ENCODE results near the gene SKAP2.
"Not testable (repeated sequence)": the region's sequence is repeated elsewhere in the genome, so short reads cannot be mapped to it uniquely, and the experiment has no call there.

The SKAP2 gene

DNA sequence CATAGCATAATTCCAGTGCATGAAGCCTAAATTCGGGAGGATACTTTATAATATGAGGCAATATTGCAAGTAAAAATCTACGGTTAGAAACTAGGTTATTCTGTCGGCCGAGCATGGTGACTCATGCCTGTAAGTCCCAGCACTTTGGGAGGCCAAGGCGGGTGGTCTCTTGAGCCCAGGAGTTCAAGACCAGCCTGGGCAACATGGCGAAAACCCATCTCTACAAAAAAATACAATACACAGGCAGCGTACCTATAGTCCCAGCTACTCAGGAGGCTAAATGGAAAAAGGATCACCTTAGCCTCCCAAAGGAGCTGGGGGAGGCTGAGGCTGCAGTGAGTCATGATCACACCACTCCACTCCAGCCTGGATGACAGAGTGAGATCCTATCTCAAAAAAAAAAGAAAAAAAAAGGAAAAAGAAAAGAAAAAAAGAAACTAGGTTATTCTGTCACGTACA, 14.2 kb downstream of the SKAP2 start:
- TF ChIP-seq, protein P1, sequence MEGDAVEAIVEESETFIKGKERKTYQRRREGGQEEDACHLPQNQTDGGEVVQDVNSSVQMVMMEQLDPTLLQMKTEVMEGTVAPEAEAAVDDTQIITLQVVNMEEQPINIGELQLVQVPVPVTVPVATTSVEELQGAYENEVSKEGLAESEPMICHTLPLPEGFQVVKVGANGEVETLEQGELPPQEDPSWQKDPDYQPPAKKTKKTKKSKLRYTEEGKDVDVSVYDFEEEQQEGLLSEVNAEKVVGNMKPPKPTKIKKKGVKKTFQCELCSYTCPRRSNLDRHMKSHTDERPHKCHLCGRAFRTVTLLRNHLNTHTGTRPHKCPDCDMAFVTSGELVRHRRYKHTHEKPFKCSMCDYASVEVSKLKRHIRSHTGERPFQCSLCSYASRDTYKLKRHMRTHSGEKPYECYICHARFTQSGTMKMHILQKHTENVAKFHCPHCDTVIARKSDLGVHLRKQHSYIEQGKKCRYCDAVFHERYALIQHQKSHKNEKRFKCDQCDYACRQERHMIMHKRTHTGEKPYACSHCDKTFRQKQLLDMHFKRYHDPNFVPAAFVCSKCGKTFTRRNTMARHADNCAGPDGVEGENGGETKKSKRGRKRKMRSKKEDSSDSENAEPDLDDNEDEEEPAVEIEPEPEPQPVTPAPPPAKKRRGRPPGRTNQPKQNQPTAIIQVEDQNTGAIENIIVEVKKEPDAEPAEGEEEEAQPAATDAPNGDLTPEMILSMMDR (IDR thresholded peaks at IDR 0.05; ENCODE audit: insufficient read depth, low read depth, low read length, missing control alignments): no peak

DNA sequence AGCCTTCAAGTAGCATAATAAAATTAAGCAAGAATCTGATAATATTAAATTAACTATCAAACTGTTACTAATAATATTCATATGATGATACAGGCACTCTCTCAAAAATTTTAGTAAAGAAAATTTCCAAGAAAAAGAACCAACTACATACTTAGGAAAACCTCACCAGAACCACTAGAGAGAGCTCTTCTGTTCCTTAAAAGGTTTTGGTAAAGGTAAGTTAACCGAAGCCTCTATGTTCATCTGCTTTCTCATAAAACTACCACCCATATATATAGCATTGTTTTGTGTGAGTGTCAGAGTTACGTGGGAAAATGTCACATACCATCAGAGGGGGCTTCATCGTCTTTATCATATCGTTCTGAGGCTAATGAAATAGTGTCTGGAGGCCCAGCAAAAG, 20.7 kb downstream of the SKAP2 start:
- TF ChIP-seq, protein P1 (IDR thresholded peaks at IDR 0.05; ENCODE audit: insufficient read depth, low read depth, low read length, missing control alignments): peak; percentile 8
- no peak overlapping the region for H3K4me3 ChIP-seq (ENCODE audit: low read length)
- peak; percentile 8 for DNase-seq (ENCODE audit: low read depth)

More for the DNA sequence above, 14.2 kb downstream of the SKAP2 start:
- peak; percentile 15 for DNase-seq (ENCODE audit: low read depth)
- H3K4me3 ChIP-seq (ENCODE audit: low read length): no peak overlapping the region

DNA sequence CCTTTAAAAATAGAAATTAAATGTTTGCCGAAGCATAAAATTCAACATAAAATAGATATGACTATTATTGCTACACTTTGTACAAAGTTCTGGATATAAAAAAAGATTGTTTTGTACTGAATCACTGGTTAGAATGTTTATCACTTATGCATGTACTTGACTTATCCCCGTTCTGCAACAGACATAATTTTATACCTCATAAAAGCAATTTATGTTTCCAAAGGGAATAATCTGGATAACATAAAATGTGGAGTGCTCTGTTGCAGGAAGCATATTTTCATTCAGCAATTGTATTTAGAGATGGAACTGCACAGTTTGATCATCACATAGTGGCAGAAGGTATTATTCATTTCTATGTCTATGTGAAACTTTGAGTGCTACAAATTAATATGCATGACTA, 21.5 kb downstream of the SKAP2 start:
- TF ChIP-seq, protein P1 (IDR thresholded peaks at IDR 0.05; ENCODE audit: insufficient read depth, low read depth, low read length, missing control alignments): no peak
- no peak for DNase-seq (ENCODE audit: low read depth)
- no peak overlapping the region for H3K4me3 ChIP-seq (ENCODE audit: low read length)

DNA sequence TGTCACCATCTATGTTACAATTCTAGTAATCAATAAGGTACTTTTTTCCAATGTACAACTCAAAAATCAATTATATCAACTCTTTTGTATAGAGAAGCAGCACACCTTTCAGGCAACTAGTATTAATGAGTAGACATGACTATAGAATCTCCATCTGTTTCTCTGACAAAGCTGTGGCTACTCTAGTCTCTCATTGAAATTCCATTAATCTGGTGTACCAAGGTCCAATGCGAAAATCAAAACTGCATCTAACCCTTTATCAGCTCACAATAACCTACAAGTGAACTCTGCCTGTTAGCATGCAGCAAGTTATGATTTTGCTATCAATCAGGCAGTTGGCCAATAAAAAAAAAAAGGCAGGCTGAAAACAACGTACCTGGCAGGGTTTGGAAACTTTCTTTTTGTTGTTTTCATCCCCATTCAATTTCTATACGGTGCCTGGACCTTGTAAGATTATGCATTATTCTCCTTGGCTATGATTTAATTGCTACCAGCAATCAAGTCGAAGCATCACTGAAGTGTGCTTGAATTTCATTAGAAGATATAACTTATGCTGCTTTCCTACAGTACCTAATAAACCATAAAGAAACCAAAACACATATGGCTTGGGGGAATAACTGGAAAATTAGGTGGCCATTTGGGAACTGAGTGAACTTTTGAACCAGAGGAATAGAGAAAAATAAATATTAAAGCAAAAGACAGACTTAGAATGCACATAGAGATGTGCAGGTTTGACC, 23.2 kb downstream of the SKAP2 start:
- TF ChIP-seq, protein P1 (IDR thresholded peaks at IDR 0.05; ENCODE audit: insufficient read depth, low read depth, low read length, missing control alignments): no peak
- DNase-seq (ENCODE audit: low read depth): no peak
- H3K4me3 ChIP-seq (ENCODE audit: low read length): no peak overlapping the region

DNA sequence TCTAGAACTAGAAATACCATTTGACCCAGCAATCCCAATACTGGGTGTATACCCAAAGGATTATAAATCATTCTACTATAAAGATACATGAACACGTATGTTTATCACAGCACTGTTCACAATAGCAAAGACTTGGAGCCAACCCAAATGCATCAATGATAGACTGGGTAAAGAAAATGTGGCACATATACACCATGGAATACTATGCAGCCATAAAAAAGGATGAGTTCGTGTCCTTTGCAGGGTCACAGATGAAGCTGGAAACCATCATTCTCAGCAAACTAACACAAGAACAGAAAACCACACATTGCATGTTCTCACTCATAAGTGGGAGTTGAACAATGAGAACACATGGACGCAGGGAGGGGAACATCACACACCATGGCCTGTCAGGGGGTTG, 27.6 kb downstream of the SKAP2 start:
- DNase-seq (ENCODE audit: low read depth); H3K4me3 ChIP-seq (ENCODE audit: low read length): not testable (repeated sequence)

DNA sequence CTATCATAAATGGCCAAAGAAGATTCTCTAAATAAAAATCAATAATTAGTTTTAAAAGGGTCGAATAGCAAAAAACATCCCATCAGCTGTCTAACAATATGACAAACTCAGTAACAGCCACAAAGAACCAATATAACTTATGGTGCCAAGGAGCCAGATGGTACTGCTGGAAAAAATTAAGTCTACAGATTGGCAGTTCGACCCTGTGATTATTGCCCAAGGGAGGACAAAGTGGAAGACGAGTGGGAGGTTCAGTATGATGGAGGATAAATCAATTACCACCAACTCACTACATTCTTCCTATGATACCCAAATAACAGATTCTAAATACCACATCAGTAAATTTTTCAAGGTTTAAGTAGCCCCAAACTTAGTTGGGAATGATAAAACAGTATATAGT, 49.0 kb downstream of the SKAP2 start:
- no peak overlapping the region for H3K4me3 ChIP-seq (ENCODE audit: low read length)
- no peak for DNase-seq (ENCODE audit: low read depth)
- TF ChIP-seq, protein P1 (IDR thresholded peaks at IDR 0.05; ENCODE audit: insufficient read depth, low read depth, low read length, missing control alignments): no peak

DNA sequence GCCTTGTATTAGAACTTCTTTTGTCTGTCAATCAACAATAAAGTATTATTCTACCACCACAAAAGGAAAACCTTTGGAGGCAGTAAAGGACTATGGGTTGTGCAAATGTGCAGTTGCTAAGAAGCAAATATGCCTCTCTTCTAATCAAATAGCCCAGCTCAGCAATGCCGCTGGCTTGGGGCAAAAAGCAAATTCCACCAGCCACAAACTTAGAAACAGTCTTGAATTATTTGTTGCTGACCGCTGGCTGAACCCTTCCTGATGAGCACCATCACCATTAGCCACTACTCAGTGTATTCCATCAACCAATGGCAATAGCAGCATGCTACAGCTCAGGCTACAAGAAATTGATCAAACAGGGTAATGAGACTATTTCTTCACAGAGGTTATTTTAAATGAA, 51.0 kb downstream of the SKAP2 start:
- no peak for DNase-seq (ENCODE audit: low read depth)
- TF ChIP-seq, protein P1 (IDR thresholded peaks at IDR 0.05; ENCODE audit: insufficient read depth, low read depth, low read length, missing control alignments): no peak
- H3K4me3 ChIP-seq (ENCODE audit: low read length): no peak overlapping the region
